Kidney epithelial cell (primary cell): ENCODE measurements around the gene TEDC1. TPM values are rescaled to one million over a fixed set of nuclear protein-coding genes. Genes with fewer than 3 reads are reported as not detected.

Source experiments
- DNase-seq: peaks from one replicate; pipeline ENCODE4 v3.0.0-alpha.2; 2010; ENCODE audit warnings: low read depth
- H3K27me3 ChIP-seq: 2 replicates; pipeline ENCODE4 v1.6.0; 2011; ENCODE audit warnings: low read length; ENCODE audit not compliant: control insufficient read depth, insufficient read depth
- H3K36me3 ChIP-seq: 2 replicates; pipeline ENCODE4 v1.5.1; 2011; ENCODE audit warnings: low read length; ENCODE audit not compliant: control insufficient read depth, insufficient read depth
- H3K4me3 ChIP-seq: 2 replicates; pipeline ENCODE4 v1.5.1; 2011; ENCODE audit warnings: low read depth, mild to moderate bottlenecking, control low read depth, low read length
- total RNA-seq: library from RNA; depleted of rRNA; stranded (reverse); fragments of >200 nt; gene quantifications from 2 replicates; pipeline ENCODE4 v1.2.3, GENCODE V29; 2015
- TF ChIP-seq, protein P1 (sequence below): IDR thresholded peaks from 2 replicates; pipeline ENCODE4 v1.5.1; 2011; ENCODE audit warnings: mild to moderate bottlenecking, moderate library complexity, low read length, control low read depth, inconsistent platforms; ENCODE audit not compliant: insufficient read depth, poor library complexity, severe bottlenecking

TEDC1 gene
- total RNA-seq, 1 donor from 2014 or later, result 7.1 TPM

DNA sequence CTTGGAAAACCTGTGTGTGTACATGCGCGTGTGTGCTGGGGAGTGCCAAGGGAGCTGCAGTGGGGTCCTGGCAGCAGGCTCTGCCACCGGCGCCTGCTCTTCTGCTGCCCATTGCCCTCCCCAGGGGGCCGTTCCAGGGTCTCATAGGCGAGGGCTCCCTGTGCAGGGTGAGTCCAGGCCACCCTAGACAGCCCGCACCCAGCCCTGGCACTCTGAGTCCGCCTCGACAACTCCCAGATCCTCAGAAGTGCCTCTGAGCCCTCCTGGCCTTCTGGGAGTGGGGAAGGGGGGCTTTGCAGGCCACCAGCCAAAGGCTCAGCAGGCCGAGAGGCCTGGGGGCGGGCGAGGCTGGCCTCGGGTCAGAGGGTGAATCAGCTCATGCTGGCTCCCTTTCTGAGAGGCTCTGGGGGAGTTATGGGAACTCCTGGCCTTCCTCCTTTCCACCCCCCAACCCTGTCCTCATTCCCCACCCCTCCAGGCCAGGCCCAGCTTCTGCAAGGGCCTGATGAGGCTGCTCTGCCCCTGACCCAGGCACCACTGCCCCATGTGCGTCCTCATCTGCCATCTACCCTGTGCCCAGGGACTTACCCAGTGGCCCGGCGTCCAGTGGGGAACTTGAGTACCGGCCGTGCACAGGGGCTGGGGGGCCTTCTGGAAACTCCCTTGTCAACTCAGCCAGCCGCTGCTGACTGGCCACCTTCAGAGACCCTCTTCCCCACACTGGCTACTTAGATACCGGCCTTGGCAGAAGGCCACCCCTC, 2.1 kb upstream of the TEDC1 start:
- Histone ChIP-seq H3K4me3 (no peak overlapping the region), H3K36me3 (no peaks in the 10 kb centered on the region), H3K27me3 (peaks cover 26% of the 10 kb centered on the region)
- TF ChIP-seq, protein P1, sequence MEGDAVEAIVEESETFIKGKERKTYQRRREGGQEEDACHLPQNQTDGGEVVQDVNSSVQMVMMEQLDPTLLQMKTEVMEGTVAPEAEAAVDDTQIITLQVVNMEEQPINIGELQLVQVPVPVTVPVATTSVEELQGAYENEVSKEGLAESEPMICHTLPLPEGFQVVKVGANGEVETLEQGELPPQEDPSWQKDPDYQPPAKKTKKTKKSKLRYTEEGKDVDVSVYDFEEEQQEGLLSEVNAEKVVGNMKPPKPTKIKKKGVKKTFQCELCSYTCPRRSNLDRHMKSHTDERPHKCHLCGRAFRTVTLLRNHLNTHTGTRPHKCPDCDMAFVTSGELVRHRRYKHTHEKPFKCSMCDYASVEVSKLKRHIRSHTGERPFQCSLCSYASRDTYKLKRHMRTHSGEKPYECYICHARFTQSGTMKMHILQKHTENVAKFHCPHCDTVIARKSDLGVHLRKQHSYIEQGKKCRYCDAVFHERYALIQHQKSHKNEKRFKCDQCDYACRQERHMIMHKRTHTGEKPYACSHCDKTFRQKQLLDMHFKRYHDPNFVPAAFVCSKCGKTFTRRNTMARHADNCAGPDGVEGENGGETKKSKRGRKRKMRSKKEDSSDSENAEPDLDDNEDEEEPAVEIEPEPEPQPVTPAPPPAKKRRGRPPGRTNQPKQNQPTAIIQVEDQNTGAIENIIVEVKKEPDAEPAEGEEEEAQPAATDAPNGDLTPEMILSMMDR, result no peak
- DNase-seq, result no peak

DNA sequence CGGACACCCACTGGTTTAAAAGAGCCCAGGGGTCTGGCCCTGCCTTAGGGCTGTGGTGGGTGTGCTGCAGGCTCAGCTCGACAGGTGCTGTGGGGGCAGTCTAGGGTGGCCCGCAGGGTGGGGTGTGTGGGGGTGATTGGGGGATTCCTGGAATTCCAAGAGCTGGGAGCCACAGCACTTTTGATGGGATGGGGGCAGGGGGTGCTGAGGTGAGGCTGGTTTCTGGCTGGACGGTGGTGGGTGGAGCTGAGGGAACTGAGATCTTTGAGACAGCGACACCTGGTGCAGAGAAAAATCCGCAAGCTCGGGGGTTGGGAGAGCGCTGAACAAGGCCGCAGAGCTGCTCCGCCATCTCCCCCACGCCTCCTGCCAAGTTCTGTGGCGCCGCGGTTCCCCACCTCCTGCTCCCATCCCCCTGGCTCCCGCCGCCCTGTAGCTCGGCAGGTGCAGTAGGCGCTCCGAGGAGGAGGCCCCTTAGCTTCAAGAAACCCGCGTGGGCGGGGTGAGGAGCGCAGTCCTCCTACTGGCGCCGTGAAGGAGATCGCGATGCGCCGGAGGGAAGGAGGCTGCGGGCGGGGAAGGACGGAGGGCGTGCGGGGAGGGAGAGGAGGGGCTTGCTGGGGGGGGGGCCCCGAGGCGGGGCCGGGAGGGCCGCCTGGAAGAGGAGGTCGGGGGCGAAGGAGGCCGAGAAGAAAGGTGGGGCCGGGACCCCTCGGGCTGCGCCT, 1.3 kb upstream of the TEDC1 start:
- DNase-seq, result peak; percentile 57
- TF ChIP-seq, protein P1, result peak; percentile 79
- Histone ChIP-seq H3K36me3 (no peaks in the 10 kb centered on the region), H3K4me3 (peak overlapping the region; percentile 67), H3K27me3 (peaks cover 26% of the 10 kb centered on the region)

DNA sequence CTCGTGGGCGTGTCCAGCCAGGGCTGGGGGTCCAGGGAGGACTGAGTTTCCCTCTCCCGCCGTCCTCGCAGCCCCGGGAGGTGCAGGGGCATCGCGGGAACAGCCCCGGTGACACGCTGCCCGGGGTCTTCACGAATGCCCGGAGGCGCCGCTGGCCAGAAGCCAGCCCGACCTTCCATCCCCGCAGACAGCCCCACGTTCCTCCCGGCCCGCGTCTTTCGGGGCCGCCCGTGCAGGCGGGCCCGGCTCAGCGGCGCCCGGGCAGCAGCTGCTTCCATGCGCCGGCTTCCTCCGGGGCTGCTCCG, 827 bp upstream of the TEDC1 start:
- Histone ChIP-seq H3K36me3 (no peaks in the 10 kb centered on the region), H3K27me3 (peaks cover 26% of the 10 kb centered on the region), H3K4me3 (peak overlapping the region; percentile 67)
- TF ChIP-seq, protein P1, result no peak
- no peak for DNase-seq

DNA sequence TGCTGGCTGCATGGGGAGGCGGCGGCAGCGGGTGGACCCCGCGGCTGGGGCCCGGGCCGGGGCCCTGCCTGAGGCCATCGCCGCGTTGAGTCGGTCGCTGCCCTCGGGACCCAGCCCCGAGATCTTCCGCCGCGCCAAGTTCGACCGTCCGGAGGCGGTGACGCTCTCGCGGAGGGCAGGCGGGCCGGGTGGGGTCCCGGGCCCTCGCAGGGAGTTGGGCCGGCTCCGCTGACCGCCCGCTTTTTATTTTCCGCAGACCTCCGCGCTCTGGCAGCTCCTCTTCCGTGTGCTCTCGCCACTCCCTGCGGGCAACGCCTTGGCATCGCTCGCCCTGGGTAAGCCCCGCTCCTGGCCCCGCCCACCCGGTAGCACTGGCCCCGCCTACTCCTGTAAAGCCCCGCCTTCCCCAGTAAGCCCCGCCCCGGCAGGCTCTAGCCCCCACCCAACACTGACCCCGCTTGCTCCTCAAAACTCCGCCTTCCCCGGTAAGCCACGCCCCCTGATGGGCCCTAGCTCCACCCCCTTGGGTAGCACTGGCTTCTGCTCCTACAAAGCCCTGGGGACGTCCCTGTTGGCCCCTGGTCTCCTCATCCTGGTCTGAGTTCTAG, 424 bp downstream of the TEDC1 start:
- Histone ChIP-seq H3K36me3 (no peaks in the 10 kb centered on the region), H3K27me3 (peaks cover 17% of the 10 kb centered on the region), H3K4me3 (peak overlapping the region; percentile 83)
- DNase-seq, result no peak
- TF ChIP-seq, protein P1, result no peak

DNA sequence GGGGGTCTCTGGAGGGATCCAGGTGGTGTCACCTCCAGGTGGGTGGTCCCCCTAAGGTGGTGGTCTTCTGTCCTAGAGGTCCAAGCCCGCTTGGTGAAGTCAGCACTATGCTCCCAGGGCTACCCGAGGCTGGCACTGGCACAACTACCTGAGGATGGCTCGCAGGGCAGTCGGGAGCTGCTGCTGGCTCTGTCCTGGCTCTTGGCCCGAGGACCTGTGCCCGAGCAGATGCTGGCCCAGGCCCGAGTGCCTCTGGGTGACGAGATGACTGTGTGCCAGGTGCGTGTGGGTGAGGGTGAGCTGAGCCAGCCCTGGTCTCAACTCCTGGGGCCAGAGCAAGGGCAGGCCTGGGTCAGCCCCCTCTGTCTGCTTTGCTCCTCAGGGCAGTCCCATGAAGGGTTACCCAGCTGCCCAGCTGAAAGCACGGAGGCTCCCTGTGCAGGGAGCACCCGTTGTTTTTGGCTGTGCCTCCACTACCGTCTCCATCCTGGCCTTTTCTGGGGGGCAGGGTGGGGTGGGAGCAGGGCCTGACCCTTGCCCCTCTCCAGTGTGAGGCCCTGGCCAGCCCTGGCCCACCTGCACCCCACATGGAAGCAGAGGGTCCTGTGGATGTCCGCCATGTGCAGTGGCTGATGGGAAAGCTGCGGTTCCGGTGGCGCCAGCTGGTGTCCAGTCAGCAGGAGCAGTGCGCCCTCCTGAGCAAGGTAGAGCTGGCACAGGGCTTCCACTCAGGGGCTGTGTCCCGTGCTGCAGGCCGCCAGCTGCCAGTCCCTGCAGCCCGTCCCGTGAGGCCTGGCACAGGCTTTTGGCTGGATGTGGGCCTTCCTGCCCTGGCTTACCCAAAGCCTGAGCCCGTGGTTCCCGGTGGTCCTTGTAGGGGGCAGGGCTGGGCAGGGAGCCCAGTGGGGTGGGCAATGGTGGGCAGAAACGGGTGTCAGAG, 1.3 kb downstream of the TEDC1 start:
- Histone ChIP-seq H3K36me3 (no peaks in the 10 kb centered on the region), H3K27me3 (peaks cover 8% of the 10 kb centered on the region), H3K4me3 (peak overlapping the region; percentile 83)
- DNase-seq, result no peak
- TF ChIP-seq, protein P1, result no peak
